HepG2 (cell line): ENCODE measurements around the gene SLC6A8. TPM values are rescaled to one million over a fixed set of nuclear protein-coding genes. Genes with fewer than 3 reads are reported as not detected.

Source experiments
- CHD4 ChIP-seq: fragments of 200-600 bp; sonication (generic); IDR thresholded peaks from 2 replicates; pipeline ENCODE4 v1.7.0; 2017; ENCODE audit warnings: mild to moderate bottlenecking, low read length, borderline replicate concordance
- EED ChIP-seq: sonication (generic); formaldehyde crosslinking; IDR thresholded peaks from 2 replicates; pipeline ENCODE4 v1.5.0; 2020; ENCODE audit warnings: mild to moderate bottlenecking, missing genetic modification reagents
- HMGA1 ChIP-seq: sonication (generic); formaldehyde crosslinking; conservative IDR thresholded peaks from 2 replicates; pipeline ENCODE4 v1.4.0; 2020; ENCODE audit warnings: missing genetic modification reagents
- HNRNPH1 ChIP-seq: fragments of 200-400 bp; formaldehyde crosslinking; optimal IDR thresholded peaks from 2 replicates; pipeline ENCODE3; 2017; ENCODE audit warnings: mild to moderate bottlenecking, low read depth, low read length
- KDM5B ChIP-seq: sonication (generic); formaldehyde crosslinking; IDR thresholded peaks from 2 replicates; pipeline ENCODE4 v1.4.0; 2020; ENCODE audit warnings: missing genetic modification reagents, mild to moderate bottlenecking, borderline replicate concordance
- ONECUT2 ChIP-seq: sonication (generic); formaldehyde crosslinking; IDR thresholded peaks from 2 replicates; pipeline ENCODE4 v1.4.0; 2020; ENCODE audit warnings: missing genetic modification reagents
- STAT6 ChIP-seq: sonication (generic); formaldehyde crosslinking; IDR thresholded peaks from 2 replicates; pipeline ENCODE4 v1.4.0; 2020; ENCODE audit warnings: missing genetic modification reagents, mild to moderate bottlenecking, borderline replicate concordance
- TAF1 ChIP-seq: sonication (generic); formaldehyde crosslinking; IDR thresholded peaks from 2 replicates; pipeline ENCODE4 v1.4.0; 2020; ENCODE audit warnings: missing genetic modification reagents
- THYN1 ChIP-seq: sonication (generic); formaldehyde crosslinking; IDR thresholded peaks from 2 replicates; pipeline ENCODE4 v1.8.1; 2023; ENCODE audit warnings: low read depth, mild to moderate bottlenecking, moderate library complexity, missing genetic modification reagents, borderline replicate concordance
- ZBTB26 ChIP-seq: IDR thresholded peaks from 2 replicates; pipeline ENCODE4 v1.6.1; 2016; ENCODE audit warnings: missing compliant biosample characterization, missing genetic modification reagents, borderline replicate concordance
- ZNF644 ChIP-seq: IDR thresholded peaks from 2 replicates; pipeline ENCODE4 v1.6.1; 2016; ENCODE audit warnings: low read depth
- ZNF709 ChIP-seq: sonication (generic); formaldehyde crosslinking; IDR thresholded peaks from 2 replicates; pipeline ENCODE4 v1.5.0; 2020; ENCODE audit warnings: mild to moderate bottlenecking, missing genetic modification reagents
- ZNF746 ChIP-seq: sonication (generic); formaldehyde crosslinking; IDR thresholded peaks from 2 replicates; pipeline ENCODE4 v1.8.0; 2022; ENCODE audit warnings: mild to moderate bottlenecking, missing genetic modification reagents
- ZNF75D ChIP-seq: sonication (generic); formaldehyde crosslinking; IDR thresholded peaks from 2 replicates; pipeline ENCODE4 v1.8.1; 2023; ENCODE audit warnings: missing genetic modification reagents, mild to moderate bottlenecking, borderline replicate concordance
- ZNF841 ChIP-seq: sonication (generic); formaldehyde crosslinking; IDR thresholded peaks from 2 replicates; pipeline ENCODE4 v1.8.1; 2023; ENCODE audit warnings: missing genetic modification reagents, borderline replicate concordance
- polyA plus RNA-seq, 8 experiments: library from polyadenylated mRNA; depleted of rRNA in 3 of 8; stranded (reverse) in 7 of 8; unstranded in 1 of 8; fragments of >200 nt; fragmentation: Illumina TruSeq in 4 of 8; extraction: Trizol in 4 of 8; gene quantifications; 2 replicates each; pipeline versions ENCODE4 v1.2.1 to v1.2.3, GENCODE V29; 2011 to 2016; ENCODE audit warnings: low read depth in 4 of 8, missing spikeins in 1 of 8, mixed read lengths in 1 of 8; ENCODE audit not compliant: insufficient read depth in 1 of 8
- total RNA-seq, 5 experiments: library from RNA; depleted of rRNA; stranded (reverse); fragments of >200 nt; fragmentation: Illumina TruSeq; extraction: Trizol; gene quantifications; 2 replicates each; pipeline ENCODE4 v1.2.3, GENCODE V29; 2016; ENCODE audit warnings: low read depth in 1 of 5
- TF ChIP-seq, protein P1 (sequence below), 2 experiments: sonication (generic) in 1 of 2; formaldehyde crosslinking in 1 of 2; IDR thresholded peaks; 2 replicates each; pipeline versions ENCODE4 v1.4.0 to v1.6.1; 2018 to 2020; ENCODE audit warnings: missing genetic modification reagents in 2 of 2, borderline replicate concordance in 1 of 2, low read depth in 1 of 2, mild to moderate bottlenecking in 1 of 2, missing biosample characterization in 1 of 2
- TF ChIP-seq, protein P2 (sequence below): sonication (generic); formaldehyde crosslinking; IDR thresholded peaks from 2 replicates; pipeline ENCODE4 v1.4.0; 2020; ENCODE audit warnings: missing genetic modification reagents, borderline replicate concordance
- TF ChIP-seq, protein P3 (sequence below): sonication (generic); formaldehyde crosslinking; IDR thresholded peaks from 2 replicates; pipeline ENCODE4 v1.8.1; 2023; ENCODE audit warnings: missing genetic modification reagents, inconsistent platforms, borderline replicate concordance

SLC6A8 gene
- total and polyA plus RNA-seq, 2 of the 13 experiments (the other 11 are each of a cell fraction or from before 2014, with no cell fraction given): 13.9 to 176 TPM

DNA sequence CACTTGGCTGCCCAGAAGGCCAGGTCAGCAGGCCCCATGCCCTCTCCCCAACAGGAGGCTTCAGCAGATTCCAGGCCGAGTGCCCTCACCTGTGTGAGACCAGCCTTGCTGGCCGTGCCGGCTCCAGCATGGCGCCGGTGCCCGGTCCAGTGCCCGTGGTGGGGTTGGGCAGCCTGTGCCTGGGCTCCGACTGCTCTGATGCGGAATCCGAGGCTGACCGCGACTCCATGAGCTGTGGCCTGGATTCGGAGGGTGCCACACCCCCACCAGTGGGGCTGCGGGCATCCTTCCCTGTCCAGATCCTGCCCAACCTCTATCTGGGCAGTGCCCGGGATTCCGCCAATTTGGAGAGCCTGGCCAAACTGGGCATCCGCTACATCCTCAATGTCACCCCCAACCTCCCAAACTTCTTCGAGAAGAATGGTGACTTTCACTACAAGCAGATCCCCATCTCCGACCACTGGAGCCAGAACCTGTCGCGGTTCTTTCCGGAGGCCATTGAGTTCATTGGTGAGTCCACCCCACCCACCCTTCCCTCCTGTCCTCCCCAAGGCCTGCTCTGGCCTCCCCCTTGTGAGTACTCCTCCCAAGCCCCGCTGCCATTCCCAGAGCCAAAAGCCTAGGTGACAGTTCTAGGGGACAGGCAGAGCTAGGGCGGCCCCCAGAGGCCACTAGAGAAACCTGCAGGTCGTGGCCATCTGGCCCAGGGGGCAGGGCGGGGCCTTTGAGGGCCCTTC, 38.4 kb upstream of the SLC6A8 start (continued):
- TF ChIP-seq TAF1: no peak
- no peak for TF ChIP-seq ZNF709 (CRISPR knock-in tag)
- TF ChIP-seq HMGA1: no peak
- no peak for TF ChIP-seq CHD4
- TF ChIP-seq ONECUT2 (CRISPR knock-in tag): no peak
- TF ChIP-seq ZNF841 (CRISPR knock-in tag): no peak
- no peak for TF ChIP-seq KDM5B
- no peak for TF ChIP-seq ZBTB26 (CRISPR knock-in tag)
- TF ChIP-seq ZNF746 (CRISPR knock-in tag): no peak
- TF ChIP-seq, protein P1, sequence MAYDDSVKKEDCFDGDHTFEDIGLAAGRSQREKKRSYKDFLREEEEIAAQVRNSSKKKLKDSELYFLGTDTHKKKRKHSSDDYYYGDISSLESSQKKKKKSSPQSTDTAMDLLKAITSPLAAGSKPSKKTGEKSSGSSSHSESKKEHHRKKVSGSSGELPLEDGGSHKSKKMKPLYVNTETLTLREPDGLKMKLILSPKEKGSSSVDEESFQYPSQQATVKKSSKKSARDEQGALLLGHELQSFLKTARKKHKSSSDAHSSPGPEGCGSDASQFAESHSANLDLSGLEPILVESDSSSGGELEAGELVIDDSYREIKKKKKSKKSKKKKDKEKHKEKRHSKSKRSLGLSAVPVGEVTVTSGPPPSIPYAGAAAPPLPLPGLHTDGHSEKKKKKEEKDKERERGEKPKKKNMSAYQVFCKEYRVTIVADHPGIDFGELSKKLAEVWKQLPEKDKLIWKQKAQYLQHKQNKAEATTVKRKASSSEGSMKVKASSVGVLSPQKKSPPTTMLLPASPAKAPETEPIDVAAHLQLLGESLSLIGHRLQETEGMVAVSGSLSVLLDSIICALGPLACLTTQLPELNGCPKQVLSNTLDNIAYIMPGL (CRISPR knock-in tag; IDR thresholded peaks at IDR 0.05; ENCODE audit: borderline replicate concordance in 1 of 2, low read depth in 1 of 2): peak in 1 of 2 experiments; percentile 33; a peak in 1 of 4 replicates
- no peak for TF ChIP-seq HNRNPH1
- TF ChIP-seq ZNF644 (CRISPR knock-in tag): no peak
- TF ChIP-seq, protein P2, sequence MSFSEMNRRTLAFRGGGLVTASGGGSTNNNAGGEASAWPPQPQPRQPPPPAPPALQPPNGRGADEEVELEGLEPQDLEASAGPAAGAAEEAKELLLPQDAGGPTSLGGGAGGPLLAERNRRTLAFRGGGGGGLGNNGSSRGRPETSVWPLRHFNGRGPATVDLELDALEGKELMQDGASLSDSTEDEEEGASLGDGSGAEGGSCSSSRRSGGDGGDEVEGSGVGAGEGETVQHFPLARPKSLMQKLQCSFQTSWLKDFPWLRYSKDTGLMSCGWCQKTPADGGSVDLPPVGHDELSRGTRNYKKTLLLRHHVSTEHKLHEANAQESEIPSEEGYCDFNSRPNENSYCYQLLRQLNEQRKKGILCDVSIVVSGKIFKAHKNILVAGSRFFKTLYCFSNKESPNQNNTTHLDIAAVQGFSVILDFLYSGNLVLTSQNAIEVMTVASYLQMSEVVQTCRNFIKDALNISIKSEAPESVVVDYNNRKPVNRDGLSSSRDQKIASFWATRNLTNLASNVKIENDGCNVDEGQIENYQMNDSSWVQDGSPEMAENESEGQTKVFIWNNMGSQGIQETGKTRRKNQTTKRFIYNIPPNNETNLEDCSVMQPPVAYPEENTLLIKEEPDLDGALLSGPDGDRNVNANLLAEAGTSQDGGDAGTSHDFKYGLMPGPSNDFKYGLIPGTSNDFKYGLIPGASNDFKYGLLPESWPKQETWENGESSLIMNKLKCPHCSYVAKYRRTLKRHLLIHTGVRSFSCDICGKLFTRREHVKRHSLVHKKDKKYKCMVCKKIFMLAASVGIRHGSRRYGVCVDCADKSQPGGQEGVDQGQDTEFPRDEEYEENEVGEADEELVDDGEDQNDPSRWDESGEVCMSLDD (CRISPR knock-in tag): no peak
- TF ChIP-seq, protein P3, sequence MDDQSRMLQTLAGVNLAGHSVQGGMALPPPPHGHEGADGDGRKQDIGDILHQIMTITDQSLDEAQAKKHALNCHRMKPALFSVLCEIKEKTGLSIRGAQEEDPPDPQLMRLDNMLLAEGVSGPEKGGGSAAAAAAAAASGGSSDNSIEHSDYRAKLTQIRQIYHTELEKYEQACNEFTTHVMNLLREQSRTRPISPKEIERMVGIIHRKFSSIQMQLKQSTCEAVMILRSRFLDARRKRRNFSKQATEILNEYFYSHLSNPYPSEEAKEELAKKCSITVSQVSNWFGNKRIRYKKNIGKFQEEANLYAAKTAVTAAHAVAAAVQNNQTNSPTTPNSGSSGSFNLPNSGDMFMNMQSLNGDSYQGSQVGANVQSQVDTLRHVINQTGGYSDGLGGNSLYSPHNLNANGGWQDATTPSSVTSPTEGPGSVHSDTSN: no peak
- TF ChIP-seq EED: no peak
- no peak for TF ChIP-seq ZNF75D (CRISPR knock-in tag)
- TF ChIP-seq THYN1 (CRISPR knock-in tag): no peak
- no peak for TF ChIP-seq STAT6 (CRISPR knock-in tag)
